Nephron progenitor cell (in vitro differentiated cells): ENCODE data around the gene CNKSR1.
"Not testable (repeated sequence)": the region's sequence is repeated elsewhere in the genome, so short reads cannot be mapped to it uniquely, and the experiment has no call there.

Experiments
- DNase-seq: peaks from one replicate; pipeline ENCODE4 v3.0.0; 2021
- H3K27ac Mint-ChIP-seq: 2 replicates; pipeline ENCODE4 v1.8.0; 2021; ENCODE audit warnings: mild to moderate bottlenecking, moderate library complexity, mixed read lengths
- H3K27me3 Mint-ChIP-seq: 2 replicates; pipeline ENCODE4 v1.8.0; 2021; ENCODE audit warnings: mild to moderate bottlenecking, low read depth, mixed read lengths; ENCODE audit not compliant: poor library complexity
- H3K36me3 Mint-ChIP-seq: 2 replicates; pipeline ENCODE4 v1.8.0; 2021; ENCODE audit warnings: low read depth, mixed read lengths
- H3K4me1 Mint-ChIP-seq: 2 replicates; pipeline ENCODE4 v1.8.0; 2021; ENCODE audit warnings: mixed read lengths
- H3K4me3 Mint-ChIP-seq: 2 replicates; pipeline ENCODE4 v1.8.0; 2021; ENCODE audit warnings: mild to moderate bottlenecking, moderate library complexity, mixed read lengths
- H3K9me3 Mint-ChIP-seq: 2 replicates; pipeline ENCODE4 v1.8.0; 2021; ENCODE audit warnings: mild to moderate bottlenecking, moderate library complexity, mixed read lengths
- TF ChIP-seq, protein P1 (sequence below): fragments of 200-600 bp; sonication (generic); IDR thresholded peaks from 2 replicates; pipeline ENCODE4 v1.5.0; 2021; ENCODE audit warnings: antibody characterized with exemption

The CNKSR1 gene

DNA sequence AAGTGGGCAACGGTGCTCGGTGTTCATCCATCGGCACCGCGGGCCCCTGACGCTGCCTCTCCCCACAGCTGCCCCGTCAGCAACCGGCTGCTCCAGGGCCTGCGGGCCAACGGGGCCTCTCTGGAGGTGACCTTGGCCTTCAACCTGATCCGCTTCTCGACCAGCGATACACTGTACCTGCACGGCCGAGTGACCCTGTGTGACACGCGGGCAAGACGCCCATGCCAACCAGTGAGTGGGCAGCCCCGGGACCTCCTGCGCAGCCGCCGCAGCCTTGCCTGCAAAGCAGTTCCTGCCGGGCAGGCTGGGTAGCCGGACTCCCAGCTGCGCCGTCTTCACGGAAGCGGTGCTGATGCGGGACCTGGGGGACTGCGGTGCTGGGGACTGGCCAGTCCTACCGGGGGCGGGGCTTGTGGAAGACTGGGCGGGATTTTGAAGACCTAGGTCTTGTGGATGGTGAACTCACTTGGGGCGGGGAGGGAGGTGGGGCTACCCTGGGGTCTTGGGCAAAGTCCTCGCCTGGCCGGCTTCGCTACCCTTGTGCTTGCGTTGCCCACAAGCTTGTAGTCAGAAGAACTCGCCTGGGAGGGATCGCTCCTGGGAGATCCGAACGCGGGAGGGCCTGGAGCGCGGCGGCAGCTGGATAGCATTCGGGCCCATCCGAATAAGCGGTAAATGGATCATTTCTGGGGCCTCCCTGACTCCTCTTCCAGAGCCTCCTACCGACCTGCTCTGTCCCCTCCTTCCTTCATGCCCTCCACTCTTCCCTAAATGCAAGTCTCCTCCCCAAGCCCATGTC is 47.9 kb downstream of the CNKSR1 start:
- Mint-ChIP-seq H3K36me3 (no peaks in the 10 kb centered on the region), H3K27ac (no peak overlapping the region), H3K27me3 (peaks cover 60% of the 10 kb centered on the region), H3K4me1 (peaks cover 26% of the 10 kb centered on the region), H3K9me3 (no peaks in the 10 kb centered on the region), H3K4me3 (peak overlapping the region; percentile 83)
- DNase-seq: peak; percentile 95
- TF ChIP-seq, protein P1, sequence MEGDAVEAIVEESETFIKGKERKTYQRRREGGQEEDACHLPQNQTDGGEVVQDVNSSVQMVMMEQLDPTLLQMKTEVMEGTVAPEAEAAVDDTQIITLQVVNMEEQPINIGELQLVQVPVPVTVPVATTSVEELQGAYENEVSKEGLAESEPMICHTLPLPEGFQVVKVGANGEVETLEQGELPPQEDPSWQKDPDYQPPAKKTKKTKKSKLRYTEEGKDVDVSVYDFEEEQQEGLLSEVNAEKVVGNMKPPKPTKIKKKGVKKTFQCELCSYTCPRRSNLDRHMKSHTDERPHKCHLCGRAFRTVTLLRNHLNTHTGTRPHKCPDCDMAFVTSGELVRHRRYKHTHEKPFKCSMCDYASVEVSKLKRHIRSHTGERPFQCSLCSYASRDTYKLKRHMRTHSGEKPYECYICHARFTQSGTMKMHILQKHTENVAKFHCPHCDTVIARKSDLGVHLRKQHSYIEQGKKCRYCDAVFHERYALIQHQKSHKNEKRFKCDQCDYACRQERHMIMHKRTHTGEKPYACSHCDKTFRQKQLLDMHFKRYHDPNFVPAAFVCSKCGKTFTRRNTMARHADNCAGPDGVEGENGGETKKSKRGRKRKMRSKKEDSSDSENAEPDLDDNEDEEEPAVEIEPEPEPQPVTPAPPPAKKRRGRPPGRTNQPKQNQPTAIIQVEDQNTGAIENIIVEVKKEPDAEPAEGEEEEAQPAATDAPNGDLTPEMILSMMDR: no peak

DNA sequence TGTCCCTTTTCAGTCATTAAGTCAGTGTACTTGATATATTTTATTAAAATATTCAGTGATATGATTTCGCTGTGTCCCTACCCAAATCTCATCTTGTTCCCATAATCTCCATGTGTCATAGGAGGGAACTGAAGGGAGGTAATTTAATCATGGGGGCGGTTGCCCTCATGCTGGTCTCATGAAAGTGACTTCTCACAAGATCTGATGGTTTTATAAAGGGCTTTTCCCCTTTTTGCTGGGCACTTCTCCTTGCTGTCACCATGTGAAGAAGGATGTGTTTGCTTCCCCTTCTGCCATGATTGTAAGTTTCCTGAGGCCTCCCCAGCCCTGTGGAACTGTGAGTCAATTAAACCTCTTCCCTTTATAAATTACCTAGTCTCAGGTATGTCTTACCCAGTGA is 53.4 kb downstream of the CNKSR1 start:
- Mint-ChIP-seq H3K4me1 (peaks cover 23% of the 10 kb centered on the region), H3K27me3 (peaks cover 51% of the 10 kb centered on the region)
- H3K9me3 Mint-ChIP-seq, H3K27ac Mint-ChIP-seq, H3K4me3 Mint-ChIP-seq, DNase-seq, H3K36me3 Mint-ChIP-seq: not testable (repeated sequence)

DNA sequence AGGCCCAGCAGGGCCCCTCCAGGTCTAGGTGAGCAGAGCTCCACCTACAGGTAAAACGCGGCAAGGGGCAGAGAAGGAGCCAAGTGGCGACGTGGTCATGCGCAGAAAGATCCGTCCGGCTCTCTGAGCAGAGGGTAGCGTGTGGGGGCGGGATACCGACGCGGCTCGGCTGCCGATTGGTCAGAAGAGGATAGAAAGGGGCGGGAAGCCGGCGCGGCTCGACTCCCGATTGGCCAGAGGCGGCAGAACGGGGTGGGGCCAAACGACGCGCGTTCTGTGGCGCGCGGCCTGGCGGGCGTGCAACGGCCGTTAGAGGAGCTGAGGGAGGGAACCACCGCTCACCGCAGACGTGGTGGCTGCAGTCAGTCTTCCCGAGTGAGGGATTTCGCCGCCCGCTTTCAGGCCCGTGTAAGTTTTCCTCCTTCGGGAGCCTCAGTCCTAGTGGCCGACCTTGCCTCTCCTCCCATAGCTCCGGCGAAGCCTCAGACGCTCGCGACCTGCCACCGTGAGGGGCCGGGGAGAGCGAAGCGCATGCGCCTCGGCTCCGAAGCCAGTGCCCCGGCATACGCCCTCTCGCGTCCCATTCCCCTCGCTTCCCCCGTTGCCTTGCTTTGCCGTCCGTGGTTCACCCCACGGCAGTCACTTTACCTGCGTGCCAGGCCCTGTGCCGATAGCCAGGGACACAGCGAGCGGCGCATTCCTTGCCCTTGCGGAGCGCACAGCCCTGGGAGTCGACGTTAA is 56.8 kb downstream of the CNKSR1 start, which contains the start of gene CEP85:
TSS of gene CEP85 (plus strand) at position 298 of the 741 bp plus-strand sequence. CDS start 5,584 bp downstream, outside the sequence.
- Mint-ChIP-seq H3K4me3 (peak within 1 kb of the TSS; percentile 95), H3K4me1 (peaks cover 36% of the 10 kb centered on the region), H3K27me3 (peaks cover 24% of the 10 kb centered on the region), H3K36me3 (peaks cover 23% of the 10 kb centered on the region), H3K9me3 (no peaks in the 10 kb centered on the region), H3K27ac (peak within 1 kb of the TSS; percentile 70)
- peak; percentile 99 for DNase-seq
- TF ChIP-seq, protein P1: peak; percentile 75

DNA sequence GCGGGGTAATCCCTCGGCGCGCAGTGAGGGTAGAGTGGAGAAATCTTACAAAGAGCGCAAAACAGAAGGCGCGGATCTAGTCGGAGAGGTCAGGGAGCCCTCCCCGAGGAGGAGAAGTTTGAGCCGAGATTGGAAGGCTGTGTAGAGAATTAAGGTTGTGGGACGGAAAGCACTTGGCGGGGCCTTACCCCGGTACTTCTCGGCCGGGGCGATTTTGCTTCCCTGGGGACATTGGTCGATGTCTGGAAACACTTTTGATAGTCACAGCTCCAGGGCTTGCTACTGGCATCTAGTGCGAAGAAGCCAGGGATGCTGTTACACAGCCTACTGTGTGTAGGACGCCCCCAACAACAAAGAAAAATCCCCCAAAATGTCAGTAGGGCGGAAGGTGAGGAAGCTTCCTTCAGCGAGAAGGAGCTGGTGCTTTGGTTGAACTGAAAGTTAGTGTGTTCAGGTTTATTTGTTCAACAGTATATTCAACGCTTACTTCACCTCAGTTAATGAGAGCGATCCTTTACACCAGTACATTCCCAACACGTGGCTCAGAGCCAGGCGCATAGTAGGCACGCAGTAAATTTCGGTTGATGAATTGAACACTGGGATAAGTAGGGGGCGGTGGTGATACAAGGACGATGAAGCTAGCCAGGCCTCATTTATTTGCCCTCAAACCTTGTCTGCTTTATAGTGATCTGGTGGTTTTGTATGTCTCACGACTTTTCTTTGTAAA is 57.5 kb downstream of the CNKSR1 start:
- H3K27ac Mint-ChIP-seq: peak overlapping the region; percentile 70
- H3K9me3 Mint-ChIP-seq: no peaks in the 10 kb centered on the region
- H3K36me3 Mint-ChIP-seq: peaks cover 27% of the 10 kb centered on the region
- DNase-seq: no peak
- peaks cover 36% of the 10 kb centered on the region for H3K4me1 Mint-ChIP-seq
- peak overlapping the region; percentile 95 for H3K4me3 Mint-ChIP-seq
- H3K27me3 Mint-ChIP-seq: peaks cover 21% of the 10 kb centered on the region
- TF ChIP-seq, protein P1: no peak

DNA sequence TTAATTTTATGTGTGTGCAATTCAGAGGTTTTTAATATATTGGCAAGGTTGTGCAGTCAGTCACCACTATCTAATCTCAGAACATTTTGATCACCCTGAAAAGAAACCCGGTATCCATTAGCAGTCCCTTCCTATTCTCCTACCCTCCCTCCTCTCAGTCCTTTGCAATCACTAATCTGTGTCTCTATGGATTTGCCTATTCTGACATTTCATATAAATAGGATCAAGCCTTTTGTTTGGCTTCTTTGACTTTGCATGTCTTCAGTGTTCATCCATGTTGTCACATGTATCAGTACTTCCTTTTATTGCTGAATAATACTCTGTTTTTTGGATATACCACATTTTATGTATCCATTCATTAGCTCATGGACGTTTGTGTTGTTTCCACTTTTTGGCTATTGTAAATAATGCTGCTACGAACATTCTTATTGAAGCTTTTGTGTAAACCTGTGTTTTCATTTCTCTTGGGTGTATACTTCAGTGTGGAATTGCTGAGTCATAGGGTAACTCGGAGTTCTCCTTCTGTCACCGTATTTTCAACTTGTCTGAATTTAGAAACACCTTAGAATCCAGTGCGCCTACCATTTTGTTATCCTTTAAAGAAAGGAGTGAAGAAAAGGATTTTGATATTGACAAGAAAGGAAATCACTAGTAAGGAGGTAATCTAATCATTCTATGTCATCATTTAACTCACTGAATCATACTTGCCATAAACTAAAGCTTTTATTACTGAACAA is 60.1 kb downstream of the CNKSR1 start:
- Mint-ChIP-seq H3K4me1 (peaks cover 36% of the 10 kb centered on the region), H3K4me3 (no peak overlapping the region)

More for the DNA sequence above, 60.1 kb downstream of the CNKSR1 start:
- H3K9me3 Mint-ChIP-seq: no peaks in the 10 kb centered on the region
- H3K36me3 Mint-ChIP-seq: peaks cover 39% of the 10 kb centered on the region
- DNase-seq: no peak
- no peak overlapping the region for H3K27ac Mint-ChIP-seq
- TF ChIP-seq, protein P1: no peak
- H3K27me3 Mint-ChIP-seq: peaks cover 8% of the 10 kb centered on the region
